ENCODE results near the gene SLC38A3. TPM values are rescaled to one million over a fixed set of nuclear protein-coding genes. Genes with fewer than 3 reads are reported as not detected.

The SLC38A3 gene
- total and polyA plus RNA-seq, 9 of the 15 experiments (the other 6 are each of a cell fraction or from before 2014, with no cell fraction given): 0.09 to 0.38 (median 0.16) TPM; not detected in 6

- DNase-seq (ENCODE audit: extremely low read depth in 1 of 4, low spot score in 3 of 4): no peak
- Histone ChIP-seq H4K20me1 (replicated peaks; ENCODE audit: control insufficient read depth, insufficient read depth, low read length) (no peaks in the 10 kb centered on the region), H3K27ac (ENCODE audit: extremely low read depth, low read depth, low read length) (no peak overlapping the region), H2AFZ (ENCODE audit: low read depth, low read length) (no peak overlapping the region), H3K79me2 (ENCODE audit: control insufficient read depth, insufficient read depth, low read length) (no peaks in the 10 kb centered on the region), H3K9me3 (replicated peaks; ENCODE audit: control insufficient read depth, insufficient read depth, low read depth, low read length) (no peaks in the 10 kb centered on the region), H3K36me3 (ENCODE audit: control insufficient read depth, insufficient read depth, low read length) (no peaks in the 10 kb centered on the region), H3K27me3 (ENCODE audit: control insufficient read depth in 2 of 2, insufficient read depth in 2 of 2, low read length in 2 of 2) (no peaks in the 10 kb centered on the region), H3K9ac (ENCODE audit: insufficient read depth in 1 of 2, low read depth in 2 of 2, low read length in 2 of 2) (no peak overlapping the region; a peak in 1 of 4 replicates), H3K4me2 (ENCODE audit: insufficient read depth, low read length) (no peak overlapping the region), H3K9me1 (ENCODE audit: control insufficient read depth, insufficient read depth, low read length) (no peaks in the 10 kb centered on the region), H3K4me1 (replicated peaks in 1 of 2; ENCODE audit: control insufficient read depth in 2 of 2, insufficient read depth in 2 of 2, low read length in 2 of 2) (peaks cover 0 to 38% of the 10 kb centered on the region in 2 experiments; a peak in 3 of 5 replicates), H3K4me3 (no peak overlapping the region)
- intact Hi-C loops (cut with micrococcal nuclease) (no loop called here), in situ Hi-C loops (cut with MboI) (no loop called here)
- WGBS (ENCODE audit: insufficient coverage, low coverage, missing lambda C conversion rate): 40% methylated on average over 3 of the region's 11 CpGs
- ChIA-PET CTCF (ENCODE audit: low intra/inter-chr PET ratio) (no interaction called here), POLR2A (interaction anchor here (0.9 kb wide), 1 partner anchor 19 kb away, joined by 3 read pairs; no protein-coding TSS in a partner anchor)
- no TSS peak for BruUV-seq (replicated peaks)
- no peak for FAIRE-seq
- no peak for ATAC-seq
- TF ChIP-seq NCOR1 (IDR thresholded peaks at IDR 0.05) (no peak), ZNF212 (CRISPR knock-in tag; IDR thresholded peaks at IDR 0.05) (no peak), SMARCA5 (IDR thresholded peaks at IDR 0.05) (no peak), ZBTB40 (IDR thresholded peaks at IDR 0.05) (no peak), ZBTB40 (CRISPR knock-in tag; IDR thresholded peaks at IDR 0.05) (no peak), RFX7 (CRISPR knock-in tag; IDR thresholded peaks at IDR 0.05) (no peak), DDX20 (tag; IDR thresholded peaks at IDR 0.05; ENCODE audit: low read depth) (no peak), VEZF1 (CRISPR knock-in tag; IDR thresholded peaks at IDR 0.05) (no peak)
Measured at GRCh38 chr3:50169232-50169832, 35.7 kb upstream of the SLC38A3 start.

All from K562 (cell line).